Stomach (tissue), 9 donors: ENCODE data around the gene ZIC1. TPM values are rescaled to one million over a fixed set of nuclear protein-coding genes. Genes with fewer than 3 reads are reported as not detected.
A peak's percentile ranks its signal among the peaks of the same experiment; 100 is the strongest.

Source experiments
- DNase-seq, 2 donors: peaks; one replicate each; pipeline versions ENCODE4 v3.0.0 to v3.0.0-alpha.2; 2013 to 2019
- H3K27ac ChIP-seq, 5 donors: fragments of 200-600 bp in 4 of 5; sonication (generic) in 4 of 5; one replicate each; pipeline ENCODE4 v1.5.1; 2013 to 2019; ENCODE audit warnings: mild to moderate bottlenecking in 1 of 5, moderate library complexity in 1 of 5
- H3K27me3 ChIP-seq, 3 donors: fragments of 200-600 bp; sonication (generic); one replicate each; pipeline ENCODE4 v1.5.1; 2017 to 2019; ENCODE audit warnings: mixed run types in 1 of 3
- H3K36me3 ChIP-seq, 4 donors: fragments of 200-600 bp; sonication (generic); 1 replicate in 3 of 4; 2 replicates in 1 of 4; pipeline ENCODE4 v1.5.1; 2016 to 2019
- H3K4me1 ChIP-seq, 4 donors: fragments of 200-600 bp; sonication (generic); one replicate each; pipeline ENCODE4 v1.5.1; 2016 to 2019
- H3K4me3 ChIP-seq, 4 donors: fragments of 200-600 bp; sonication (generic) in 3 of 4; one replicate each; pipeline ENCODE4 v1.5.1; 2016 to 2019; ENCODE audit warnings: mild to moderate bottlenecking in 1 of 4
- H3K9me3 ChIP-seq, 4 donors: fragments of 200-600 bp; sonication (generic); one replicate each; pipeline ENCODE4 v1.5.1; 2016 to 2019
- CTCF ChIP-seq, 7 experiments: fragments of 450-650 bp in 4 of 7; fragments of 200-600 bp in 3 of 7; sonication (generic) in 3 of 7; IDR thresholded peaks; one replicate each; pipeline ENCODE4 v1.5.1; 2016 to 2019; ENCODE audit warnings: antibody characterized with exemption in 7 of 7, control low read depth in 2 of 7, mild to moderate bottlenecking in 1 of 7
- EP300 ChIP-seq: sonication (generic); formaldehyde crosslinking; IDR thresholded peaks from one replicate; pipeline ENCODE4 v1.6.1; 2017; ENCODE audit warnings: antibody characterized with exemption
- POLR2A ChIP-seq, 4 donors: fragments of 450-650 bp; IDR thresholded peaks; one replicate each; pipeline ENCODE4 v1.6.1; 2016; ENCODE audit warnings: antibody characterized with exemption in 4 of 4, control low read depth in 2 of 4, mild to moderate bottlenecking in 1 of 4, moderate library complexity in 1 of 4
- POLR2AphosphoS5 ChIP-seq, 3 donors: sonication (generic); formaldehyde crosslinking; IDR thresholded peaks; one replicate each; pipeline ENCODE4 v1.6.1; 2016; ENCODE audit warnings: antibody characterized with exemption in 3 of 3
- WGBS, 5 donors: extraction: QIAGEN DNeasy Blood & Tissue Kit in 3 of 5; methylation state at CpG; one replicate each; pipeline versions ENCODE4 v1.1.5 to v1.1.7; 2013 to 2018; 5-methylcytosine and 5-hydroxymethylcytosine counted together
- intact Hi-C: fragments of 100-400 bp; cut with DNase I; formaldehyde crosslinking; loops from one replicate; pipeline ENCODE4 v1.15.1; 2023; ENCODE audit warnings: low total_unique reads
- polyA plus RNA-seq, 3 donors: library from polyadenylated mRNA; stranded (reverse); fragments of 200-250 nt; gene quantifications; one replicate each; pipeline ENCODE4 v1.2.3, GENCODE V29; 2013
- total RNA-seq, 5 donors: library from RNA; depleted of rRNA; stranded (reverse); fragments of >200 nt; gene quantifications; one replicate each; pipeline versions ENCODE4 v1.1.0 to v1.2.3, GENCODE V29; 2014 to 2016
- donor health status: healthy with polysubstance abuse.
- donor health status: Bipolar disorder and iron deficiency.
- donor health status: healthy.

The ZIC1 gene
- total and polyA plus RNA-seq, 8 donors = 0.76 TPM; not detected in 7

GRCh38 chr3:147420353-147421183 lies 11.4 kb downstream of the ZIC1 start:
- Histone ChIP-seq H3K27me3 (peaks cover 34 to 100% (median 84%) of the 10 kb centered on the region in 3 donors), H3K4me1 (peaks cover 0 to 43% (median 19%) of the 10 kb centered on the region in 4 donors), H3K27ac (no peak overlapping the region), H3K36me3 (no peaks in the 10 kb centered on the region), H3K4me3 (no peak overlapping the region), H3K9me3 (peaks cover 0 to 41% (median 5%) of the 10 kb centered on the region in 4 donors)
- WGBS, 5 donors = 10 to 23% (median 15%) methylated on average over 25 to 32 of the region's 32 CpGs
- intact Hi-C loops = no loop called here
- peak in 1 of 2 donors; percentile 1 for DNase-seq
- TF ChIP-seq EP300 = no peak
- no peak for TF ChIP-seq POLR2A (IDR thresholded peaks at IDR 0.05)
- TF ChIP-seq POLR2AphosphoS5 (IDR thresholded peaks at IDR 0.05) = no peak
- no peak for TF ChIP-seq CTCF (IDR thresholded peaks at IDR 0.05)

GRCh38 chr3:147421184-147421912 lies 12.2 kb downstream of the ZIC1 start:
- intact Hi-C loops = no loop called here
- Histone ChIP-seq H3K4me3 (no peak overlapping the region), H3K4me1 (peaks cover 0 to 43% (median 19%) of the 10 kb centered on the region in 4 donors), H3K27ac (no peak overlapping the region), H3K9me3 (peaks cover 0 to 41% (median 2%) of the 10 kb centered on the region in 4 donors), H3K36me3 (no peaks in the 10 kb centered on the region), H3K27me3 (peaks cover 34 to 100% (median 83%) of the 10 kb centered on the region in 3 donors)
- TF ChIP-seq CTCF (IDR thresholded peaks at IDR 0.05) (no peak), EP300 (no peak), POLR2A (IDR thresholded peaks at IDR 0.05) (no peak), POLR2AphosphoS5 (IDR thresholded peaks at IDR 0.05) (no peak)
- WGBS, 5 donors = 6 to 15% (median 13%) methylated on average over 11 to 53 of the region's 53 CpGs
- DNase-seq = peak in 1 of 2 donors; percentile 23

GRCh38 chr3:147422196-147422595 lies 13.0 kb downstream of the ZIC1 start:
- TF ChIP-seq CTCF (IDR thresholded peaks at IDR 0.05) (no peak), EP300 (no peak), POLR2A (IDR thresholded peaks at IDR 0.05) (no peak), POLR2AphosphoS5 (IDR thresholded peaks at IDR 0.05) (no peak)
- no peaks in the 10 kb centered on the region for H3K36me3 ChIP-seq
- no peak overlapping the region for H3K27ac ChIP-seq
- H3K4me3 ChIP-seq = no peak overlapping the region
- peaks cover 0 to 41% (median 2%) of the 10 kb centered on the region in 4 donors for H3K9me3 ChIP-seq
- intact Hi-C loops = no loop called here
- DNase-seq = peak in 1 of 2 donors; percentile 2
- H3K27me3 ChIP-seq = peaks cover 34 to 99% (median 78%) of the 10 kb centered on the region in 3 donors
- 8 to 18% (median 14%) methylated on average over 15 of the region's 15 CpGs for WGBS, 5 donors
- H3K4me1 ChIP-seq = peaks cover 0 to 43% (median 19%) of the 10 kb centered on the region in 4 donors
